GM19397 (cell line): Measurements from ENCODE around the gene LIPC.

Experiments used
- ATAC-seq: cut with Tn5 transposase; IDR thresholded peaks from one replicate; pipeline ENCODE4 v1.9.1; 2021; ENCODE audit warnings: mild to moderate bottlenecking, moderate library complexity; ENCODE audit not compliant: unreplicated experiment

The LIPC gene

GRCh38 chr15:58604455-58604923 is 172.7 kb downstream of the LIPC start:
- ATAC-seq, result no peak

DNA sequence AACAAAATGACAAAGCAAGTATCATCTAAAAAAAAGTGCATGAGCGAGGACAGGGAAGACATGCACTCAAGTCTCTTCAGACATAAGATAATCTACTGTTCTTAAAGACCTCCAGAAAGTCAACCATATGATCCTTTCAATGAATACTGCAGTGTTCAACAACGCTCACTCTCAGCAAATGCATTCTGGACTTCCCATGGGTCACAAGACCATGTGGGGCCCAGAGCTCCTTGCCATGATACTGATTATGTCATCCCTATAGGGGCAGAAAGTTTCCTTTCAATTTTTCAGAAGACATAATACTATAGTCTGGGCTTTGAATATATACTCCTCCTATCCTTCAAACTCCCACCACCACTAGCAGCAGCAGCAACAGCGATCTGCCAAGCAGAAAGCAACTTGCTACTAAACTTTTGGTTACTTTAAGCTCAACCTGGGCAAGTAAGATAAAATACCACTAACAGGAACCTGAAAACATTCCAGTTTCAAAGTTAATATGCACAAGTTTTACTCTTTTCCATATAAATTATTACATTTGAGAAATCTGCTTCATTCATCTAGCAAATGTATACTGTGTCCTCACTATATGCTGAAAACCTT is 174.2 kb downstream of the LIPC start:
- no peak for ATAC-seq

DNA sequence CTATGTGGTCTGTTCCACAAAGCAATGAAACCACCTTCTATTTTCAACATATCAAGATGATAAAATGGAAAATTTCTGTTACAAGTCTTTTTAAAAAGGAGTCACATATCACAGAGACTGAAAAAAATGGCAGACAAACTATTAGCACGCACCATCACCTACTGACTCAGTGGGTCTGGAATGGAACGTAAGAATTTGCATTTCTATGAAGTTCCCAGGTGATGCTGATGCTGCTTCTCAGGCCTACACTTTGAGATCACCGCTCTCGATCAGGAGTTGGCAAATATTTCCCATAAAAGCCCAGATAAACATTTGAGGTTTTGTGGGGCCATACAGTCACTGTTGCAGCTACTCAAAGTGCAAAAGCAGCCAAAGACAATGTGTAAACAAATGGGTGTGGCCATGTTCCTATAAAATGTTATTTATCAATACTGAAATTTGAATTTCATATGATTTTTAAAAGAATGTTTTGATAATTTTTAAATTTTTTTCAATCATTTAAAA is 174.8 kb downstream of the LIPC start:
- ATAC-seq, result no peak

GRCh38 chr15:58608129-58608590 is 176.4 kb downstream of the LIPC start:
- no peak for ATAC-seq

DNA sequence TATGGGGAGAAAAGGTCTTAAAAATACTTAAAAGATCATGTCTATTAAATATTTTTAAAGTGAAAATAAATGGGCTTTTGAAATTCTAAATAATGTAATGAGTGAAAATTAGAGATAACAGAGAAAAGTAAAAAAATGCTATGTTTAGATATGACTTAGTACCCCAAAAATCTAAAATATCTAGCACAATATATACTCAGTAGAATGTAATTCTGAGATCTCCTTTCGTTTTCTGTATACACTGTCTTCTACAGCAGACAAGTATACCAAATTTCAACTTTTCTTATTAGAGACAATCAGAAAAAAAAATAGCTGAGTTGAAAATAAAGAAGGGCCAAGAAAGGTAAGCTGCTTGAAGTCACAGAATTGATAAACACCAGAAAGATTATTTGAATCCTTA is 176.9 kb downstream of the LIPC start:
- no peak for ATAC-seq

GRCh38 chr15:58611731-58612676 is 180.2 kb downstream of the LIPC start:
- ATAC-seq, result no peak

- no peak for ATAC-seq
Observed at GRCh38 chr15:58616171-58616570, 184.4 kb downstream of the LIPC start.
